ENCODE results near the gene TXNRD2. TPM values are rescaled to one million over a fixed set of nuclear protein-coding genes. Genes with fewer than 3 reads are reported as not detected.

The TXNRD2 gene
- polyA plus RNA-seq, 1 donor from 2014 or later = 17.3 TPM

DNA sequence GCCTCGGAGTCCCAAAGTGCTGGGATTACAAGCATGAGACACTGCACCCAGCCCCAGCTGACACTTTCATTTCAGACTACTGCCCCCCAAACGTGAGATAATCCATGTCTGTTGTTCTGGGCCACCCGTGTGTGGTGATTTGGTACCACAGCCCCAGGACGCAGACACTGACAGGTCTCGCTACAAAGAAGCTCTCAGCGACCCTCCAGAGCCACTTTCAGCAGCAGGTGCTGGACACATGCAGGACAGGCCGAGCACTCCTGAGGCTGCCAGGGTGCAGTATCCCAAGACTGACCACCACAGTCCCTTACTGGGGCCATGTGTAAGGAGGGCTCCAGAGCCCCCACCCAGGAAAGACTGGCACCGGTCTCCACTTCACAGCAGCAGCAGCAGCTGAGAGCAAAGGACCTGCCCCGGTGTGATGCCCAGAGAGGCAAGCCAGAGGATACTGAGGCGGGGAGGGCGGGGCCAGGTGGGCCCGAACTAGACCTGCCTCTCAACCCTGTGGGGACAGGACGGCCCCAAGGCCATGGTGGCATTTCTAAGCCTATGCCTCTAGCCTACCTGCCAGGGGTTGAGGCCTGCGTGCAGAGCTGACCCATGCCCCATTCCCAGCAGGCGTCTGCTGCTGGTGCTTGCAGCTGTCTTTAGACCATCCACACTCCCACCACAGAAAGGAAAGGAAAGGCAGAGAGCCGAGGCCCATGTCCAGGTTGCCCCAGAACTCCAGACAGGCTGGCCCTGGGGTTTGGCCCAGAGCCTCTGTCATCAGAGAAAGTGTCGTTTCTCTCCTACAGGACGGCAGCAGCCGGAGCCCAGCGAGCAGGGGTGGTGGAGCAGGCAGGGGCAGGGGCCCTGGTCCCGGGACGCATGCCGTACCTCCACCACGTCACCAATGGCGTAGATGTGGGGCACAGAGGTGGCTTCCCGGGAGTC, 58.9 kb downstream of the TXNRD2 start:
- Mint-ChIP-seq H3K36me3 (peaks cover 8% of the 10 kb centered on the region), H3K27me3 (no peaks in the 10 kb centered on the region), H3K4me1 (peaks cover 6 to 16% (median 16%) of the 10 kb centered on the region in 3 donors), H3K4me3 (no peak overlapping the region), H3K27ac (no peak overlapping the region), H3K9me3 (no peaks in the 10 kb centered on the region)

DNA sequence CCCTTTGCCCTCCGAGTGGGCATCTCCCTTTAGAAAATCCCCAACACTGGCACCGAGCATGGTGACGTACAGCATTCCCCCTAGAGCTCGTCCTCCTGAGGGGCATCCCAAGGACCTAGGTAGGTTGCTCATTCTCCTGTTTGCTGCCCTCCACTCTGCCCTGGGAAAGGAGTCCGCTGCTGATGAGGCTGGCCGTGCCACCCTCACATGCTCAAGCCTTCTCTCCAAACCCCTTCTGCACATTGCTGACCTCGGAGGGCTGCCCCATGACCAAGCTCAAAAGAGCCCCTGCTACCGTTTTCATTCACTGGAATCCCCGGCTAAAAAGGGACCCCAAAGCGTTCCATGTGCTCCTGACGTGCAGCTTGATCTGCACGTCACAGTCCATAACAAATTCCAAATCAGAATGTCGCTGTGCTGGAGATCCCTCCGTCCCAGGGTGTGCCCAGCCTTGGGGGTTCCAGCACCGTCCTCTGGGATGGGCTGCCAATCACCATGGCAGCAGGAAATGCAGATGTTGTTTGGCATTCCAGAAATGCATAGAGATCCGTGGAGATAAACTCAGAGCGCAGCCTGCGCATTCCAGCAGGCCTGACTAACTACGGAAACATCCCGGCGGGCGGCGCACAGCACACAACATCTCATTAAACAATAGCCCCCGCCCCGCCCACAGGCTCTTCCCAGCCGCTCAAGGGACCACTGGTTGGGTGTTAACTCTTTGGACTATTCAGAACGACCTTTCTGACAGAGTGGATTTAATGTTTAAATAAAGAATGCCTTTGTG, 60.6 kb downstream of the TXNRD2 start:
- Mint-ChIP-seq H3K36me3 (peaks cover 7% of the 10 kb centered on the region), H3K27ac (no peak overlapping the region), H3K27me3 (no peaks in the 10 kb centered on the region), H3K9me3 (no peaks in the 10 kb centered on the region), H3K4me3 (no peak overlapping the region), H3K4me1 (peaks cover 0 to 4% (median 4%) of the 10 kb centered on the region in 3 donors)

DNA sequence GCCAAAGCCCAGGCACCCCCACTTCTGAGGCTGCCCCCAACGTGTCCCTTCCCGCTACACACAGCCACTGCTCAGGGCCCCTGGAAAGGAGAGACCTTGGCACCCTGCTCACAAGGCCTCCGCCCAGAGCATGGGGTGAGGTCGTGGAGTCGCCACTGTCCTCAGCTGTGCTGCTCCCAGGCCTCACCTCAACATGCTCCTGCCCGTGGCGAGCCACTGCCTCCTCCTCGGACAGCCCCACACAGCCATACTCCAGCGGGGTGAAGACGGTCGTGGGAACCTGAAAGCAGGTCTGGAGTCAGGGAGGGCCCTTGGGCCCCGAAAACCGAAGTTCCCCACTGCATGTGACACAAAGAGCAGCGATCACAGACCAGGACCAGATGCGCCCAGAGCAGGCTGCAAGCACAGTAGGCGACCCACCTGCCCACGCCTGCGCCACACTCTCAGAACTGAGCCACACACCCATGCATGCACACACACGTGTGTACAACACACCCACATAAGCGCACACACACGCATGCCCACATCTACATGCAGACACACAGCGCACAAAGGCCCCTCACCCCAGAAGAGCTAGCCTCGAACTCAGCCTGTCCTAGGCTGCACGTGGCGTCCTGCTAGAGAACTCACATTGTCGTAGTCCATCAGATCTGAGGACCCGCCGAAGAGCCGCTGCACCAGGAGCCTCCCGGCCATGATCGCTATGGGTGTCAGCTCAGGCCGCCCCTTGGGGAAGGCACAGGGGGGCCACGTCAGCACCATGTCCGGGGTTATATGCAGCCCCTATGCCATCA, 61.4 kb downstream of the TXNRD2 start:
- H3K9me3 Mint-ChIP-seq = no peaks in the 10 kb centered on the region
- H3K36me3 Mint-ChIP-seq = peaks cover 4% of the 10 kb centered on the region
- H3K4me1 Mint-ChIP-seq = no peaks in the 10 kb centered on the region
- no peaks in the 10 kb centered on the region for H3K27me3 Mint-ChIP-seq
- H3K27ac Mint-ChIP-seq = no peak overlapping the region
- no peak overlapping the region for H3K4me3 Mint-ChIP-seq

DNA sequence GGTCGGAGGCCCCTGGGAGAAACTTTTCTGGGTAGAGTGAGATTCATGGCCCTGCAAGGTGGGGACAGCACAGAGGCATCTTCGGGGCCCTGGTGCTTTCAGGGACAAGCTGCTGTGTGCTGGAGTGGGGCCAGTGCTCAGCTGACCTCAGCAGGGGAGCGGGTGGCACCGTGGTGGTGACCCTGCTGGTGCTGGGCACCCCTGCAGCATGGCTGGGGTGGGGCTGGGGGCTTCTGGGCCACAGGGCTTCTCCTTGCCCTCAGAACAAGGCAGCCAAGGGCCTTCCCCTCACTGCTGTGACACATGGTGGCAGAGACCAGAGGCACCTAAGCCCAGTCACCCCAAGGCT, 62.0 kb downstream of the TXNRD2 start:
- no peaks in the 10 kb centered on the region for H3K4me1 Mint-ChIP-seq
- no peak overlapping the region for H3K27ac Mint-ChIP-seq
- H3K27me3 Mint-ChIP-seq = no peaks in the 10 kb centered on the region
- peaks cover 4% of the 10 kb centered on the region for H3K36me3 Mint-ChIP-seq
- no peak overlapping the region for H3K4me3 Mint-ChIP-seq
- no peaks in the 10 kb centered on the region for H3K9me3 Mint-ChIP-seq

DNA sequence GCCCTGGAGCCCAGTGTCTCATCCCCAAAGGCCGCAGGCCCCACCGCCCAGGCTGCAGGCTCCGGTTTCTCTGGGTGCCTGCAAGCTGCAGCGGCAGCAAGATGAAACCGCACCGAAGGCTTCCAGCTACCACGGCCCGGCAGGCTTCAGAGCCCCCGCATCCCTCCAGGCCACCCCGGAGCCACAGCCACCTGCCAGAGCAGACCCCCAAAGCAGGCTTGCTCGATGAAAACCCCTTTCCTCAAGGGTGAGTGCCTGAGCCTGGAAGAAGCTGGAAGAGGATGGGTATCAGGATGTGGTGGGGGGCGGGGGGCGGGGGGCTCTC, 62.4 kb downstream of the TXNRD2 start:
- no peaks in the 10 kb centered on the region for H3K27me3 Mint-ChIP-seq
- no peaks in the 10 kb centered on the region for H3K9me3 Mint-ChIP-seq
- no peaks in the 10 kb centered on the region for H3K4me1 Mint-ChIP-seq
- H3K27ac Mint-ChIP-seq = no peak overlapping the region
- peaks cover 4% of the 10 kb centered on the region for H3K36me3 Mint-ChIP-seq
- H3K4me3 Mint-ChIP-seq = no peak overlapping the region

DNA sequence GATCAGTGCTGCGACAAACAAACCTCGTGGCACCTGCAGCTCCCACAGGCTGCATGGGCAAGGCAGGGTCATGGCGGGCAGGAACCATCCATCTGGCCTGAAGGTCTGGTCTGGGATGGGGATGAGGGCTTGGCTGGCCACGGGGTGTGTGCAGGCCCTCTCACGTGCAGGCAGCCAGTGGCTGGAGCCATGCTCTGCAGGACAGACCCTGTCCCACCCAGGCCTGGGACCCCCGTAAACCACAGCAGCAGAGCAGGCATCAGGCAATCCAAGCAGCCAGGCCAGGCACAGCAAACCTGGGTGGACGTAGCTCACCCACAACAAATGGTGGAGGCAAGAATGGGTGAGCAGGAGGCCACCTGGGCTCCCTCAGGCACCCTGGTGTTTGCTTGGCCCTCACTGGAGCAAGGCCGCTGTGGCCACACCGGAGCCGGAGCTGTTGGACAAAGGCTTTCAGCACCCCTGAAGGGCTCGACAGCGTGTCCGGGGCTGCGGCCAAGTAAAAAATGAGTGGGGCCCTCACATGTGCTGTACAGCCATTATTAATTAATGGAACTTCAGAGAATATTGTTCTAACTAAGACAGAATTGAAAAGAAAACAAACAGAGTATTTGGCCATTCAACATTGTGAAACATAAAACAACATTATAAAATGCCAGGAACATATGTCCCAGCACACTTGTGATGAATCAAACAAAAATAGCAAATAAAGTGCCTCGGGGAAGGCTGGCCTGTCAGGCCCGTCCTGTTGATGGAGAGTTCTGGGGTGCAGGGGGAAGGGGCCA, 63.0 kb downstream of the TXNRD2 start:
- peaks cover 4% of the 10 kb centered on the region for H3K36me3 Mint-ChIP-seq
- no peak overlapping the region for H3K27ac Mint-ChIP-seq
- H3K4me3 Mint-ChIP-seq = no peak overlapping the region
- no peaks in the 10 kb centered on the region for H3K4me1 Mint-ChIP-seq
- no peaks in the 10 kb centered on the region for H3K27me3 Mint-ChIP-seq
- H3K9me3 Mint-ChIP-seq = no peaks in the 10 kb centered on the region

DNA sequence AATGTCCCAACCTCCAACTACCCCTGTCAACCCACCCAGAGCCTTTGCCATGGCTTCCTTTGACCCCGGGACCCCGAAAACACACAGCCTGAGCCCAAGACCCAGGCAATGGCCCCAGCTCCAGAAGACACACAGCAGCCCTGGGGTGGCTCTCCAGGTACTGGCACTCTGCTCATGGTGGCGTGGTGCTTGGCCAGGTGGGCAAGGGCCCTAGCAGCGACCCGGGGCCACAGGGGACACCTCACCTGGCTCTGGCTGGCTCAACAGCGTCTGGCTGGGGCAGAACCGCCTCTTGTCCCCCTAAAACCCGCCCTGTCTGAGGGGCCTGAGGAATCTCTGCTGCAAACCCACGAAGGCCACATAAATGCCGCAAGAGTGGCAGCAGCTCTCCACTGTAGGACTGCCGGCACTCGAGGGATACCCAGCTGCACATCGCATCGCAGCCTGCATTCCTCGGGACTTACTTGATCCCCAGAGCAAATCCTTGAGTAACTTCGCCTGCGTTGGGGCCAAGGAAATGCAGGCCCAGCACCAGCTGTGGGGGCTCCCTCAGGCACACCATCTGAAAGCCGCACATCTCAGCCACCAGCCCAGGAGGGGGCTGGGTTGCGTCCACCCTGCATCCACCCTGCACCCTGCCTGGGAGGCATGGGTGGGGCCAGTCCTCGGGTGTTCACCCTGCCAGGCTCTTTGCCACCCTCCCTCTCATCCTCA, 63.8 kb downstream of the TXNRD2 start:
- Mint-ChIP-seq H3K36me3 (peaks cover 4% of the 10 kb centered on the region), H3K27me3 (no peaks in the 10 kb centered on the region), H3K27ac (no peak overlapping the region), H3K4me1 (no peaks in the 10 kb centered on the region), H3K9me3 (no peaks in the 10 kb centered on the region), H3K4me3 (no peak overlapping the region)

DNA sequence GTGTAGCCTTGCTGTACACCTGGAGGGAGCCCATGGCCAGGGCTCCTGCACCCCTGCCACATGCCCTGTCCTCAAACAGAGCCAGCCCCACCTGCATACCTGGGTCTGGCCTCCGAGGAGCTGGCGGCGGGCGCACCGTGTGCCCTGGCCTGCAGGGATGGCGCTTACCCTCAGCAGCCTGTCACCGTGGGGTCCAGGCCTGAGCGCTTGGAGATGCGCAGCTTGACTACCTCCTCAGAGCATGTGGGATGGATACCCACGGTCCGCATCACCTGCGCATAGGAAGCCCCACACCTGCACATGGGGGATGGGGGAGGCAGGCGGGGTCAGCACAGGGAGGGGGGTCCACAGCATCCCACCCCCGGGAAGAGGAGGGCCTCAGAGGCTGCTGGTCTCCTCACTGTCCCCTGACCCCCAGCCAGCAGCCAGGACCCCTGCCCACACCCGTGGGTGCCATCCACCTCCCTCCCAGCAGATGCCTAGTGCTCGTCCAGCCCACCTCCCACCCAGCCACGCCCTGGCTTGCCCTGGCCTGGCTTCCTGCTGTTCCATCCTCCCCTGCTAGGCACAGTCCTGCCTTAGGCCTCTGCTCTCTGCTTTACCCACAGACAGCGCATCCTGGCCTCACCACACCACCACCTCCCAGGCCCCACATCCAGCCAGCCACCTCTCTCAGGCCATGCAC, 64.5 kb downstream of the TXNRD2 start:
- H3K4me1 Mint-ChIP-seq = no peaks in the 10 kb centered on the region
- H3K4me3 Mint-ChIP-seq = no peak overlapping the region
- H3K27me3 Mint-ChIP-seq = no peaks in the 10 kb centered on the region
- no peak overlapping the region for H3K27ac Mint-ChIP-seq
- H3K9me3 Mint-ChIP-seq = no peaks in the 10 kb centered on the region
- H3K36me3 Mint-ChIP-seq = peaks cover 4% of the 10 kb centered on the region

DNA sequence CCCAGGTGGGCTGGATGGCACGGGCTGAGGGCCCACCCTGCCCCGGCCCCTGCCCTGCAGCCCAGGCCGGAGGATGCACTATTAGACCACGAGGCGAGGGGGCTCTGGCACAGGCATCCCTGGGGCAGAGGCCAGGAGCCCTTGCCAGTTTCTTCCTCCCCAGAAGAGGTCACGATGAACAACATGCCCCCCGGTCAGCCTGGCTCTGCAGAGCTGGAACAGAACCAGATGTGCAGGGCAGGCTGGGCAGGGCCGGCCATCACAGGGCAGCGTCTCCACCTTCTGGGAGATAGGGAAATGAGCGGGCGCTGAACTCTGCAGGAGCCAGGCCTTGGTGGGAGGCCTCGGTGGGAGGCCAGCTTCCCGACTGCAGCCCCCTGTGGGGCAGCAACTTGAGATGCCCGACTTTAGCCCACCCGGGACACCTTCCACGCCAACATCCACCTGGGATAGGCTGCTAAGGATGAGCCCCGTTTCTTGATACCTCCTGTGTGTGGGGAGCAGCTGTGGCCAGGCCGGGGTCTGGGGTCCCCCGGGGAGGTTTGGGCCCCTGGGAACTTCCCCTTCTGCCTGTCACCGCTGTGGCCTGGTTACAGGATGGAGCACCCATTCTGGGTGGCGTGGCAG, 65.2 kb downstream of the TXNRD2 start:
- Mint-ChIP-seq H3K27me3 (no peaks in the 10 kb centered on the region), H3K9me3 (no peaks in the 10 kb centered on the region), H3K4me1 (no peaks in the 10 kb centered on the region), H3K36me3 (peaks cover 4% of the 10 kb centered on the region), H3K27ac (no peak overlapping the region), H3K4me3 (no peak overlapping the region)

DNA sequence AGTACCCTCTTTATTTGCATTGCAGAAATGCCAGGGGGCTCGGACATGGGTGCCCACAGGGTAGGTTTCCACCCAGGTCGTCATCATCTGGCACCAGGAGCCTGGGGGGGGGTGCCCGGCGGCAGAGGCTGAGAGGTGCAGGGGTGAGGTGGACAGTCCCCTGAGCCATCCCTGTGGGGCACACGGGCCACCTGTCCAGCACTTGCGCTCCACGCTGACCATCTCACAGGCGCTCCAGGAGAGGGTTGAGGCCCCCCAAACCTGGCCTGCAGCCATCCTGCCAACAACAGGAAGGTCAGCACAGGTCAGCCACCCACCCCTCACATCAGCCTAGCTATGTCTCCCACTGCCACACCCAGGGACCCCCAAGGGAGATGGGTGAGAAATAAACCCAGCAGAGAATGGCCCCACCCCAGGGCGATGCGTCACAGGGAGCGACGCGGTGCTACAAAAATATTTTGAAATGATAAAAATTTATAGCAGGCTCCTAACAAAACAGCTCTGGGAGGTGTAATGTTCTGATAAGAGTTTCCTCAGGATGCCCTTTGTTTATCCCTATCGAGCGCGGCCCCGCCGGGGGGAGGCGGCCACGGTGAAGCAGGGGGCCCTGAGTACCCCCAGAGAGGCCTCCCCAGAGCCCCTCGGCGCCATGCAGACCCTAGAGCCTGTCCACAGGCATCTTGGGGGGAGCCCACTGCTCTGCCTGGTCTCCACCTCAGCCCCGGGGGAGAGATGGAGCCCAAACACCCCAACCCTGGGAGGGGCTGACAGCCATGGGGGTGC, 65.9 kb downstream of the TXNRD2 start:
- Mint-ChIP-seq H3K4me1 (no peaks in the 10 kb centered on the region), H3K27ac (peak overlapping the region in 1 of 3 donors; percentile 39), H3K9me3 (no peaks in the 10 kb centered on the region), H3K4me3 (no peak overlapping the region), H3K36me3 (peaks cover 2% of the 10 kb centered on the region), H3K27me3 (no peaks in the 10 kb centered on the region)

DNA sequence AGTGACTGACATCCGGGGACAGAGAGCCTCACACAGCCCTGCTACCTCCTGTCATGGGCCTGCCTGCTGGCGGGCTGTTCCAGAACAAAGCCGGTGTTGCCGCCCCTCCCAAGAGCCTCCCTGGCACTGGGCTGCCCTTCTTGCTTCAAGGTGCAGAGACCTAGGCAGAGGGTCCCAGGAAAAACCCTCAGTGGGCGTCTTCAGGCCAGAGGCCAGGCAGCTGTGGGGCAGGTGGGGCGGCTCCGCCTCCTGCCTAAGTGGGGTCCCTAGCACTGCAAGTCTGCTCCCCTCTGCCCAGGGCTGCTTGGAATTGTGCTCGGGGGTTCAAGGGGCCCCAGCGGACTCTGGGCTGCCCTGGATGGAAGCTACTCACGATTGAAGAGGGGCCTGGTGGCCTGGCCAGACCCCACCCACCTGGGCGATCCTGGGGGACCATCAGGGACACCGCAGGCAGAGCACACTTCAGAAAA, 66.5 kb downstream of the TXNRD2 start:
- Mint-ChIP-seq H3K9me3 (no peaks in the 10 kb centered on the region), H3K4me1 (no peaks in the 10 kb centered on the region), H3K36me3 (peaks cover 2% of the 10 kb centered on the region), H3K4me3 (no peak overlapping the region), H3K27me3 (no peaks in the 10 kb centered on the region), H3K27ac (no peak overlapping the region)

DNA sequence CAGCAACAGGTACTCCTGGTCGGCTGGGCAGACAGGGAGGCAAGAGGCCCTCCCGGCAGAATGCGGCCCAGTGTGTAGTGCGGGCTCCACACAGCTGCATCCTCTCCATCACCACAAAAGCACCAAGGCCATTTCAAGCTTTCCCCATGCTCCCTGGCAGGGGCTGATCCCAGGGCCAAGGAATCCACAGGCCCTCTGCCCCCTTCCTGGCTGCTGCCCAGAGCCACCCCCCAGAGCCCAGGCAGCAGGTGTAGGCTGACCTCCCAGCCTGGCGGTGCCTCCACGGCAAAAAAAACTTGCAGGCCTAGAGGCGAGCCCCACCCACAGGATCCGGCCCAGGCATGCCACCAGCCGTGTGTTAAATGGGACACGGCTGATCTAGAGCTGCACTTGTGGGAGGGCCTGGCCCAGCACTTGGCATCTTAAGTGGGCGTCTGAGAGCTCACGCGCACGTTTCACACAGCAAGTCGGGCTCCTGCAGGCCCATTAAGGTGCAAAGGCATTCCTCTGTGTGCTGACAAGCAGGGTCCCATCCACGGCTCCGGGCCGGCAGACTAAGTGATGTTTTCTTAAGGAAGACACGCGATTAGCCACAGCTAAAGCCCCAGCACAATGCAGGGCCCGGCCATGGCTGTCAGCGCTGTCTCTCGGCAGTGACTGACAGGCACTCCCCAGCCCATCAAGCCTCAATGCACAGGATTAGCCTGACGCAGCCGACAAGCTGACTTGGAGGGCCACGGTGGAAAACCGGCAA, 67.1 kb downstream of the TXNRD2 start:
- Mint-ChIP-seq H3K27me3 (no peaks in the 10 kb centered on the region), H3K9me3 (no peaks in the 10 kb centered on the region), H3K4me3 (no peak overlapping the region), H3K4me1 (no peaks in the 10 kb centered on the region), H3K27ac (no peak overlapping the region), H3K36me3 (peaks cover 2% of the 10 kb centered on the region)
